Pancreas (tissue), 10 donors: Measurements from ENCODE around the gene KRT77. TPM values are rescaled to one million over a fixed set of nuclear protein-coding genes. Genes with fewer than 3 reads are reported as not detected.
"Not testable (repeated sequence)": the region's sequence is repeated elsewhere in the genome, so short reads cannot be mapped to it uniquely, and the experiment has no call there.

Experiments used
- ATAC-seq, 4 donors: fragments of 200-7000 bp; cut with Tn5 transposase; one replicate each; pipeline versions ENCODE4 v1.8.0 to v1.9.1; 2020; ENCODE audit warnings: mild to moderate bottlenecking in 4 of 4, moderate library complexity in 4 of 4
- DNase-seq, 6 donors: peaks; one replicate each; pipeline ENCODE4 v3.0.0-alpha.2; 2020
- FAIRE-seq: peaks from 2 replicates; lab custom pipeline; 2012; peaks lifted over from hg19 to GRCh38; lab: Jason Lieb, UNC
- H3K27ac ChIP-seq, 4 donors: fragments of 200-600 bp; sonication (generic); 1 replicate in 3 of 4; 2 replicates in 1 of 4; pipeline versions ENCODE4 v1.5.0 to v1.8.0; 2020
- H3K27me3 ChIP-seq, 4 donors: fragments of 200-600 bp; one replicate each; pipeline ENCODE4 v1.8.0; 2021
- H3K36me3 ChIP-seq, 3 donors: fragments of 200-600 bp; sonication (generic) in 1 of 3; one replicate each; pipeline versions ENCODE4 v1.5.0 to v1.8.0; 2020 to 2021
- H3K4me1 ChIP-seq, 3 donors: fragments of 200-600 bp; one replicate each; pipeline ENCODE4 v1.8.0; 2021
- H3K4me3 ChIP-seq, 4 donors: fragments of 200-600 bp; sonication (generic) in 2 of 4; one replicate each; pipeline versions ENCODE4 v1.5.0 to v1.8.0; 2020 to 2021
- H3K9me3 ChIP-seq, 4 donors: fragments of 200-600 bp; one replicate each; pipeline ENCODE4 v1.8.0; 2021
- WGBS, 2 donors: extraction: QIAGEN DNeasy Blood & Tissue Kit; methylation state at CpG; one replicate each; pipeline ENCODE4 v1.1.7; 2013; 5-methylcytosine and 5-hydroxymethylcytosine counted together
- intact Hi-C, 3 donors: fragments of 100-400 bp; cut with DNase I; formaldehyde crosslinking; loops; one replicate each; pipeline versions ENCODE4 v1.11.1 to v1.14.2; 2022
- polyA plus RNA-seq, 2 donors: library from polyadenylated mRNA; stranded (reverse); fragments of 200-250 nt; gene quantifications; one replicate each; pipeline ENCODE4 v1.2.3, GENCODE V29; 2013
- total RNA-seq, 6 donors: library from RNA; stranded (reverse); fragmentation: NEBNext Ultra II Directional in 4 of 6; extraction: Animal tissue kit (Norgen Biotek cat#: 25700) in 4 of 6; gene quantifications; one replicate each; pipeline versions ENCODE4 v1.2.1 to v1.2.4, GENCODE V29; 2021 to 2023
- TF ChIP-seq, protein P1 (sequence below), 4 donors: fragments of 200-600 bp; sonication (generic) in 3 of 4; IDR thresholded peaks; one replicate each; pipeline versions ENCODE4 v1.5.0 to v1.8.0; 2021; ENCODE audit warnings: antibody characterized with exemption in 4 of 4
- donor health status: healthy with polysubstance abuse.
- donor health status: DM: no; HTN: no; CAD: no; lungs with moderate emphysema.
- donor health status: DM: no; HTN: no; CAD: no.
- donor health status: control.
- donor health status: control.
- donor health status: Bipolar disorder and iron deficiency.
- donor health status: DM: yes; HTN: yes; CAD: no.
- donor health status: DM: no; HTN: no; CAD: no.
- donor health status: DM: no; HTN: no; CAD: no.
- donor health status: DM: yes; HTN: yes; CAD: no.

Gene KRT77
- total and polyA plus RNA-seq, 8 donors: 0.07 TPM; not detected in 7

DNA sequence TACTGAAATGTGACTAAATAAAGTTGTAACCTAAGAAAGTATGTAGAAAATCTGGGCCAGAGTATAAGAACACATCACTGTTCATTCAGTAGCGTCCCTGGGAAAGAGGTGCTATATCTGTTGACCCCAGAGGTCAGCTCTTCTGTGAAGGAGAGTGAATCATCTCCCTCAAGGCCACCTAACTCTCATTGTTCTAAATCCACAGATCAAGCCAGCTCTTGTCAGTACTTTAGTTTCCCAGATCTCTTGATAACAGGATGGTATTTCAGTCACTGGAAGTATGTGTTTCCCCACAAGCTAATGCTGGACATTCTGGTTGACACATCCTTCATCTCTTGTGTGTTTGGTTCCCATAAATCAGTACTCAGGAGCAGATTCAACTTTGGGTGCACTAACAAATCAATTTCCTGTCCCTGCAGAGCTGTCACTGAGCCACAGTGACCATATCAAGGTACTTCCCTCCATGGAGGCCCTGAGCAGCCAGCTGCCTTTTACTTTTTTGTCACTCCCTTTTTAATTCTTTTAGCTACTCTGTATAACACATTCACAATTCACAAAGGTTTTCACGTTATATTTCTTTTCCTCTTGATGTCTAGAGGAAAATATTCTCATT, 30.9 kb downstream of the KRT77 start:
- H3K27me3 ChIP-seq: no peaks in the 10 kb centered on the region
- H3K9me3 ChIP-seq: no peaks in the 10 kb centered on the region
- ATAC-seq (no peak), DNase-seq (no peak), FAIRE-seq (no peak)
- no peak overlapping the region for H3K27ac ChIP-seq
- TF ChIP-seq, protein P1, sequence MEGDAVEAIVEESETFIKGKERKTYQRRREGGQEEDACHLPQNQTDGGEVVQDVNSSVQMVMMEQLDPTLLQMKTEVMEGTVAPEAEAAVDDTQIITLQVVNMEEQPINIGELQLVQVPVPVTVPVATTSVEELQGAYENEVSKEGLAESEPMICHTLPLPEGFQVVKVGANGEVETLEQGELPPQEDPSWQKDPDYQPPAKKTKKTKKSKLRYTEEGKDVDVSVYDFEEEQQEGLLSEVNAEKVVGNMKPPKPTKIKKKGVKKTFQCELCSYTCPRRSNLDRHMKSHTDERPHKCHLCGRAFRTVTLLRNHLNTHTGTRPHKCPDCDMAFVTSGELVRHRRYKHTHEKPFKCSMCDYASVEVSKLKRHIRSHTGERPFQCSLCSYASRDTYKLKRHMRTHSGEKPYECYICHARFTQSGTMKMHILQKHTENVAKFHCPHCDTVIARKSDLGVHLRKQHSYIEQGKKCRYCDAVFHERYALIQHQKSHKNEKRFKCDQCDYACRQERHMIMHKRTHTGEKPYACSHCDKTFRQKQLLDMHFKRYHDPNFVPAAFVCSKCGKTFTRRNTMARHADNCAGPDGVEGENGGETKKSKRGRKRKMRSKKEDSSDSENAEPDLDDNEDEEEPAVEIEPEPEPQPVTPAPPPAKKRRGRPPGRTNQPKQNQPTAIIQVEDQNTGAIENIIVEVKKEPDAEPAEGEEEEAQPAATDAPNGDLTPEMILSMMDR (IDR thresholded peaks at IDR 0.05): no peak
- 51 to 52% methylated on average over 2 of the region's 2 CpGs for WGBS, 2 donors
- H3K4me1 ChIP-seq: no peaks in the 10 kb centered on the region
- no peak overlapping the region for H3K4me3 ChIP-seq
- intact Hi-C loops: no loop called here
- H3K36me3 ChIP-seq: no peaks in the 10 kb centered on the region

DNA sequence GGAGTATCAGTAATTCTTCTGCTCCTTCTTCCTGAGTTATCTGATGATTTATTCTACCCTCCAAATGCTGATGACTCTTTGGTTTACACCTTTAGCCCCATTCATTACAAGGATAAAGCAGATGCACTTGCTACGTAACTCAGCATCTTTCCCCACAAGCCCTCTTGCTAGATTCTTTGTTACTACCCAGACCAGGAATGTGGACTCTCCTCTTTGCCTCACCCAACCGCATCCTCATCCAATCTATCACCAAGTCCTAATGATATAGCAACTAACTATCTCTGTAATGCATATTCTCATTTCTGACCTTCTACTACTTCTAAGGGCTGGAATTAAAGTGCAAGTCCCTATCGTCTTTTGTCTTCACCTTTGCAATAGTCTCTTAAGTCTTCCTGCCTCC, 32.4 kb downstream of the KRT77 start:
- TF ChIP-seq, protein P1 (IDR thresholded peaks at IDR 0.05): no peak
- Histone ChIP-seq H3K36me3 (no peaks in the 10 kb centered on the region), H3K4me3 (no peak overlapping the region), H3K27ac (no peak overlapping the region), H3K27me3 (no peaks in the 10 kb centered on the region), H3K9me3 (no peaks in the 10 kb centered on the region), H3K4me1 (no peaks in the 10 kb centered on the region)
- 86 to 87% methylated on average over 3 of the region's 3 CpGs for WGBS, 2 donors
- intact Hi-C loops: no loop called here
- DNase-seq (no peak), ATAC-seq (no peak), FAIRE-seq (no peak)

DNA sequence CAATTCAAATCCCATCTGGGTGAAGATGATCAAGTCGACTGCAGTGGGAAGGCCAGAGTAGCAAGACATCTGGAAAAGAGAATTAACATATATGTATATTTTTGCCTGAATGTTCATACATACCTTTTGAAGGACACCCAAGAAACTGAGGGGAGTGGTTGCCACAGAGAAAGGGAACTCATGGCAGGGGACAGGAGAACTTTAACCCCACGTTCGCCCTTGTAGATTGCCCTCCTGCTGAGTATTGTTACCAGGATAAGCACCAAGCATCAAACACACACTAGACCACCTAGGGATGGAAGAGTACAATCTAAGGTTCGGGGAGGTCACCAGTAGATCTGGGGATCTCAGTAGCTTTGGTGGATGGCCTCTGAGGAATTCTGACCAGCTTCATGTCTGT, 32.8 kb downstream of the KRT77 start:
- FAIRE-seq (no peak), ATAC-seq (no peak), DNase-seq (no peak)
- Histone ChIP-seq H3K36me3 (no peaks in the 10 kb centered on the region), H3K9me3 (no peaks in the 10 kb centered on the region), H3K4me3 (no peak overlapping the region), H3K4me1 (no peaks in the 10 kb centered on the region), H3K27ac (no peak overlapping the region), H3K27me3 (no peaks in the 10 kb centered on the region)
- intact Hi-C loops: no loop called here
- TF ChIP-seq, protein P1 (IDR thresholded peaks at IDR 0.05): no peak
- WGBS, 2 donors: 71 to 72% methylated on average over 4 of the region's 4 CpGs

DNA sequence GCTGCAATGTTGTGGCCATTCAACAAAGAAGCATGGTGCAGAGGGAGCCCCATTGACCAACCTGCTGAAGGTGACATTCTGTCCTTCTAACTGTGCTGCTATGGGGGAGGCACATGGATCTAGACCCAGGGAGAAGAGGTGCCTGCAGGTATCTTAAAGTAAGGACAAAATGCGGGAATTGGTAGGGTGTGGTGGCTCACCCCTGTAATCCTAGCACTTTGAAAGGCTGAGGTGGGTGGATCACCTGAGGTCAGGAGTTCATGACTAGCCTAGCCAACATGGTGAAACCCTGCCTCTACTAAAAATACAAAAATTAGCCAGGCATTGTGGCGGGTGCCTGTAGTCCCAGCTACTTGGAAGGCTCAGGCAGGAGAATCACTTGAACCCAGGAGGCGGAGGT, 33.4 kb downstream of the KRT77 start:
- intact Hi-C loops, H3K4me3 ChIP-seq, ATAC-seq, H3K27ac ChIP-seq, FAIRE-seq, H3K4me1 ChIP-seq, H3K27me3 ChIP-seq, DNase-seq, H3K9me3 ChIP-seq, H3K36me3 ChIP-seq: not testable (repeated sequence)
- 70 to 80% methylated on average over 3 of the region's 3 CpGs for WGBS, 2 donors

DNA sequence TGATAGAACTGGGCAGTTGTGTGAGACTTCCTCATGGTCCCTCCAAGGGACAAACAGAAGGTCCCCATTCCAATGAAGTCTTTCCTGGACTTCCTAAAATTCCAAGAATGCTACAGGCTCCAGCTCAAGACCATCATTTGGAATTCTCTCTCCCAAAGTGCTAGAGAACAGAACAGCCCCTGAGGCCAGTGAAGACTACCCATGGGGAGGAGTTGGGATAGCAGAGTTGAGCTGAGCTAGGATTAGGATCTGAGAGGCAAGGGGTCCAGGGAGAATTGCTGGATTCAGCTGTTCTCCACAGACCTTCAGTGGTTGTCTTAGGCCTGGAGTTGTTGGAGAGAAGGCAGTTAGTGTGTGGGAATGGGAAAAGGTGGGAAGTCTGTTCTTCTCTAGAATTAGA, 33.9 kb downstream of the KRT77 start:
- H3K9me3 ChIP-seq: no peaks in the 10 kb centered on the region
- TF ChIP-seq, protein P1 (IDR thresholded peaks at IDR 0.05): no peak
- DNase-seq: no peak
- intact Hi-C loops: no loop called here
- no peaks in the 10 kb centered on the region for H3K36me3 ChIP-seq
- H3K4me3 ChIP-seq: no peak overlapping the region
- no peak overlapping the region for H3K27ac ChIP-seq
- no peak for FAIRE-seq
- no peaks in the 10 kb centered on the region for H3K4me1 ChIP-seq
- H3K27me3 ChIP-seq: no peaks in the 10 kb centered on the region
- no peak for ATAC-seq
